ENCODE measurements around the gene KDF1. TPM values are rescaled to one million over a fixed set of nuclear protein-coding genes. Genes with fewer than 3 reads are reported as not detected.

The KDF1 gene
- total and polyA plus RNA-seq, 2 experiments from 2014 or later: 13.6 to 21.1 TPM

GRCh38 chr1:26915204-26915842, 44.9 kb downstream of the KDF1 start:
- no peak for TF ChIP-seq ZNF331 (CRISPR knock-in tag; IDR thresholded peaks at IDR 0.05; ENCODE audit: low read depth)
- TF ChIP-seq EZH2phosphoT487 (IDR thresholded peaks at IDR 0.05; ENCODE audit: unreplicated experiment): no peak
- no peak for TF ChIP-seq ZNF114 (CRISPR knock-in tag; IDR thresholded peaks at IDR 0.05)
- TF ChIP-seq ETS1 (IDR thresholded peaks at IDR 0.05): no peak
- TF ChIP-seq ZNF462 (CRISPR knock-in tag; IDR thresholded peaks at IDR 0.05): no peak
- no peak for TF ChIP-seq REST (IDR thresholded peaks at IDR 0.05; ENCODE audit: unreplicated experiment)
- Histone ChIP-seq H3K9me2 (ENCODE audit: insufficient read depth) (no peaks in the 10 kb centered on the region), H2AFZ (no peak overlapping the region), H3K27me3 (ENCODE audit: insufficient read depth) (no peaks in the 10 kb centered on the region), H3F3A (replicated peaks; ENCODE audit: low read depth) (no peaks in the 10 kb centered on the region), H3K27ac (ENCODE audit: low read depth) (no peak overlapping the region), H3K4me2 (no peak overlapping the region), H3K79me2 (replicated peaks; ENCODE audit: insufficient read depth) (no peaks in the 10 kb centered on the region), H4K20me1 (replicated peaks; ENCODE audit: insufficient read depth) (no peaks in the 10 kb centered on the region; the same call in 1 of the 2 replicates), H3K4me3 (no peak overlapping the region), H3K4me1 (ENCODE audit: insufficient read depth) (no peaks in the 10 kb centered on the region), H3K36me3 (ENCODE audit: insufficient read depth) (no peaks in the 10 kb centered on the region)
- Mint-ChIP-seq H3K27ac (no peak overlapping the region), H3K9me3 (no peaks in the 10 kb centered on the region), H3K36me3 (ENCODE audit: low read depth) (no peaks in the 10 kb centered on the region; the same call in 2 of the 3 replicates), H3K4me1 (no peaks in the 10 kb centered on the region), H3K27me3 (ENCODE audit: insufficient read depth, low read depth, poor library complexity) (peaks cover 9% of the 10 kb centered on the region), H3K4me3 (no peak overlapping the region)
- DNase-seq (ENCODE audit: low spot score) (no peak), ATAC-seq (no peak)
